Mucosa of stomach (tissue), 1 donor: ENCODE data around the gene EPB41L4A.
"Not testable (repeated sequence)": the region's sequence is repeated elsewhere in the genome, so short reads cannot be mapped to it uniquely, and the experiment has no call there.

Experiments
- H3K27me3 ChIP-seq: one replicate; pipeline ENCODE4 v1.7.0; 2013; ENCODE audit warnings: mild to moderate bottlenecking, low read length; ENCODE audit not compliant: control insufficient read depth, insufficient read depth
- H3K36me3 ChIP-seq: one replicate; pipeline ENCODE4 v1.7.0; 2013; ENCODE audit warnings: low read length; ENCODE audit not compliant: control insufficient read depth, insufficient read depth
- H3K4me1 ChIP-seq: one replicate; pipeline ENCODE4 v1.7.0; 2013; ENCODE audit warnings: mild to moderate bottlenecking, low read length; ENCODE audit not compliant: control insufficient read depth, insufficient read depth
- H3K4me3 ChIP-seq: one replicate; pipeline ENCODE4 v1.7.0; 2013; ENCODE audit warnings: low read length
- H3K9ac ChIP-seq: one replicate; pipeline ENCODE4 v1.7.0; 2013; ENCODE audit warnings: mild to moderate bottlenecking, low read length, moderate library complexity
- H3K9me3 ChIP-seq: one replicate; pipeline ENCODE4 v1.7.0; 2013; ENCODE audit warnings: mild to moderate bottlenecking, low read length, moderate library complexity; ENCODE audit not compliant: control insufficient read depth
- donor health status: Pancreatic carcinoma.

EPB41L4A gene

GRCh38 chr5:112373885-112374284 is 45.2 kb downstream of the EPB41L4A start:
- no peaks in the 10 kb centered on the region for H3K27me3 ChIP-seq
- no peaks in the 10 kb centered on the region for H3K36me3 ChIP-seq
- H3K9me3 ChIP-seq: no peaks in the 10 kb centered on the region
- no peak overlapping the region for H3K4me3 ChIP-seq
- H3K9ac ChIP-seq: no peak overlapping the region
- H3K4me1 ChIP-seq: no peaks in the 10 kb centered on the region

DNA sequence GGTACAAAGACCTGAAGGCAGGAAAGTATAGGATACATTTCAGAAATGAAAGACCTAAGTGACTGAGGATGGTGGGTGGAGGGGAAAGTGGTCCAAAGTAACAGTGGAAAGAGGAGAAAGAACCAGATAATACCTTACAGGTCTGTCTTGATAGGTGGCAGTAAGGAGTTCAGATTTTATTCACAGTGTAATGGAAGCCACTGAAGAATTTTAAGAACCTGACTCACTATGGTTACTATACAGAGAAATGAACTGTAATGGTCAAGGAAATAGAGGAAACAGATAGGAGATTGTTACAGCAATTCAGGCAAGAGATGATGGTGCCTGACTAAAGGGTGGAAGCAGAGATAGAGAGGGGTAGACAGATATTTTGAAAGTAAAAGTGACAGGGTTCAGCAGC is 46.5 kb downstream of the EPB41L4A start:
- no peaks in the 10 kb centered on the region for H3K27me3 ChIP-seq
- H3K9ac ChIP-seq: no peak overlapping the region
- H3K4me3 ChIP-seq: no peak overlapping the region
- H3K9me3 ChIP-seq: no peaks in the 10 kb centered on the region
- no peaks in the 10 kb centered on the region for H3K36me3 ChIP-seq
- H3K4me1 ChIP-seq: no peaks in the 10 kb centered on the region

GRCh38 chr5:112371067-112371466 is 48.0 kb downstream of the EPB41L4A start:
- no peaks in the 10 kb centered on the region for H3K9me3 ChIP-seq
- no peak overlapping the region for H3K9ac ChIP-seq
- H3K4me3 ChIP-seq: no peak overlapping the region
- no peaks in the 10 kb centered on the region for H3K4me1 ChIP-seq
- H3K36me3 ChIP-seq: no peaks in the 10 kb centered on the region
- H3K27me3 ChIP-seq: no peaks in the 10 kb centered on the region

DNA sequence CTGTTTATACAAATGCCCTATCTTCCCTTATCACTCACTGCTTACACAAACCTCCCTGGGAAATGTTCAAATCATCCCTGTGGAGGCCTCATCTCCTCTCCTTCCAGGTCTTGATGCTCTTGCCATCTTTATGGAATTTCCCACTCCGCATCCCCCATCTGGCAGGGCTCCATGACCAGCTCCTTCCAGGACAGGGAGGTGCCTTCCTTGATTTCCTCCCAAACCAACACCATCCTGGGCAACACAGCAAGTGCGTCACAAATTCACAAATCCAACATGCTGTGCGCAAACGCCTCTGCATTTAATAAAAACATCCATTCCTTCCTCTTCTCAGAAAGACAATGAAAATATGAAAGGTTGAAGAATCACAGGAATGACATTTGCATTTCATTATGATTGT is 51.7 kb downstream of the EPB41L4A start:
- no peak overlapping the region for H3K9ac ChIP-seq
- H3K27me3 ChIP-seq: no peaks in the 10 kb centered on the region
- no peak overlapping the region for H3K4me3 ChIP-seq
- H3K4me1 ChIP-seq: no peaks in the 10 kb centered on the region
- no peaks in the 10 kb centered on the region for H3K9me3 ChIP-seq
- no peaks in the 10 kb centered on the region for H3K36me3 ChIP-seq

GRCh38 chr5:112366987-112367386 is 52.1 kb downstream of the EPB41L4A start:
- H3K9ac ChIP-seq: no peak overlapping the region
- no peaks in the 10 kb centered on the region for H3K9me3 ChIP-seq
- no peak overlapping the region for H3K4me3 ChIP-seq
- no peaks in the 10 kb centered on the region for H3K36me3 ChIP-seq
- H3K4me1 ChIP-seq: no peaks in the 10 kb centered on the region
- H3K27me3 ChIP-seq: no peaks in the 10 kb centered on the region

- not testable (repeated sequence) for H3K4me3 ChIP-seq, H3K4me1 ChIP-seq, H3K27me3 ChIP-seq, H3K9me3 ChIP-seq, H3K36me3 ChIP-seq, H3K9ac ChIP-seq
Measured at GRCh38 chr5:112360740-112361139, 58.3 kb downstream of the EPB41L4A start.

DNA sequence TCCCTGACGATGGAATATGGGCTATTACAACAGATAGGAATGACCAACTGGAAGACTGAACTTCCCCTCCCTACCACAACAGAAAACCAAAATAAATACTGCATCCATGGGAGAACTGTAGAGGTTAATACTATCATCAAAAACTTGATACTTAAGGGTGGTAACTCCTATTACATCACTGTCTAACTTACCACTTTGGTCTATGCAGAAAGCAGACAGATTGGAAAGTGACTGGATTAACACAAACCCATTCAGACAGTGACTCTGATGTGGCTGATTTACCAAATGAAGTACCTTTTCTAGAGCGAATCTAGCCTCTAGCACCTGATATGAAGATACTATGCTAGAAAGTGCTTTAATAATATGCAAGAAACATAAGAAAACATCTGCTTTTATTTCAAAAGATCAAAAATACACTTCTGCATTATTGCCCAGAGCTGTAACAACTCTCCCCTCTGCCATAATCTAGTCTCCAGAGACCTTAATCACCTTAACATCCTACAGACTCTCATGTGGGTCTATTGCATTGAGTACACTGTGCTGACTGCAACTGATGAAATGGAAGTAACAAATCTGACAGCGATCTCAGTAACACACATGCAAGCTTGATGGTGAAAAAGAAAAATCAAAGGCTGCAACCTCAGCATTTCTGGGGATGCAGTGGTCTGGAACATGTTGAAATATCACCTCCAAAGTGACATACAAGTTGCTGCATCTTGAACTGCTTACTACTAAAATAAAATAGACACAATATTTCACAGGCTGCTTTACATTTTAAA is 62.7 kb downstream of the EPB41L4A start:
- Histone ChIP-seq H3K4me3 (no peak overlapping the region), H3K27me3 (no peaks in the 10 kb centered on the region), H3K9me3 (no peaks in the 10 kb centered on the region)

GRCh38 chr5:112355058-112355685 is 63.9 kb downstream of the EPB41L4A start:
- Histone ChIP-seq H3K36me3 (no peaks in the 10 kb centered on the region), H3K4me3 (no peak overlapping the region), H3K4me1 (no peaks in the 10 kb centered on the region), H3K9me3 (no peaks in the 10 kb centered on the region), H3K9ac (no peak overlapping the region), H3K27me3 (no peaks in the 10 kb centered on the region)

More for the DNA sequence above, 62.7 kb downstream of the EPB41L4A start:
- H3K9ac ChIP-seq: no peak overlapping the region
- H3K4me1 ChIP-seq: no peaks in the 10 kb centered on the region
- no peaks in the 10 kb centered on the region for H3K36me3 ChIP-seq

- Histone ChIP-seq H3K9me3 (no peaks in the 10 kb centered on the region), H3K4me1 (no peaks in the 10 kb centered on the region), H3K4me3 (no peak overlapping the region), H3K27me3 (no peaks in the 10 kb centered on the region), H3K36me3 (no peaks in the 10 kb centered on the region), H3K9ac (no peak overlapping the region)
Measured at GRCh38 chr5:112353678-112354077, 65.4 kb downstream of the EPB41L4A start.

DNA sequence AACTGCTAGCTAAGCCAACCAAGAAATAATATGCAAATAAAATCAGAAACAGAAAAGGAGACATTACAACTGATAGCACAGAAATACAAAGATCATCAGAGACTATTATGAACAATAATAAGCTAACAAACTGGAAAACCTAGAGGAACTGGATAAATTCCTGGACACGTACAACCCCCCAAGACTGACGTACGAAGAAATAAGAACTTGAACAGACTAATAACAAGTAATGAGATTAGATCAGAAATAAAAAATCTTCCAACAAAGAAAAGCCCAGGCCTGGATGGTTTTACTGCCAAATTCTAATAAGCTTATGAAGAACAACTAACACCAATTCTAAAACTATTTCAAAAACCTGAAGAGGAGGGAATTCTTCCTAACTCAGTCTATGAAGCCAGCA is 67.9 kb downstream of the EPB41L4A start:
- no peaks in the 10 kb centered on the region for H3K36me3 ChIP-seq
- H3K9ac ChIP-seq: no peak overlapping the region
- H3K27me3 ChIP-seq: no peaks in the 10 kb centered on the region
- no peak overlapping the region for H3K4me3 ChIP-seq
- no peaks in the 10 kb centered on the region for H3K9me3 ChIP-seq
- H3K4me1 ChIP-seq: no peaks in the 10 kb centered on the region

- no peaks in the 10 kb centered on the region for H3K27me3 ChIP-seq
- no peaks in the 10 kb centered on the region for H3K9me3 ChIP-seq
- H3K9ac ChIP-seq: no peak overlapping the region
- H3K4me3 ChIP-seq: no peak overlapping the region
- no peaks in the 10 kb centered on the region for H3K4me1 ChIP-seq
- no peaks in the 10 kb centered on the region for H3K36me3 ChIP-seq
Measured at GRCh38 chr5:112350626-112351025, 68.5 kb downstream of the EPB41L4A start.

GRCh38 chr5:112349371-112349770 is 69.7 kb downstream of the EPB41L4A start:
- Histone ChIP-seq H3K4me1 (no peaks in the 10 kb centered on the region), H3K4me3 (no peak overlapping the region), H3K9me3 (no peaks in the 10 kb centered on the region), H3K36me3 (no peaks in the 10 kb centered on the region), H3K27me3 (no peaks in the 10 kb centered on the region), H3K9ac (no peak overlapping the region)
